Testis (tissue), 5 donors: ENCODE measurements around the gene EIF5B. TPM values are rescaled to one million over a fixed set of nuclear protein-coding genes. Genes with fewer than 3 reads are reported as not detected.
"Not testable (repeated sequence)": the region's sequence is repeated elsewhere in the genome, so short reads cannot be mapped to it uniquely, and the experiment has no call there.

Source experiments
- DNase-seq: peaks from one replicate; pipeline ENCODE4 v3.0.0-alpha.2; 2019
- H3K27ac ChIP-seq, 2 donors: fragments of 200-600 bp; sonication (generic); one replicate each; pipeline ENCODE4 v1.5.1; 2019
- H3K27me3 ChIP-seq: fragments of 200-600 bp; sonication (generic); one replicate; pipeline ENCODE4 v1.5.1; 2019
- H3K36me3 ChIP-seq: fragments of 200-600 bp; sonication (generic); one replicate; pipeline ENCODE4 v1.5.1; 2017; ENCODE audit warnings: low read depth; ENCODE audit errors: missing control alignments
- H3K4me1 ChIP-seq: fragments of 200-600 bp; sonication (generic); one replicate; pipeline ENCODE4 v1.5.1; 2019
- H3K4me3 ChIP-seq, 2 donors: fragments of 200-600 bp; sonication (generic); one replicate each; pipeline ENCODE4 v1.5.1; 2017 to 2019
- H3K9me3 ChIP-seq: fragments of 200-600 bp; sonication (generic); one replicate; pipeline ENCODE4 v1.5.1; 2017
- CTCF ChIP-seq, 3 experiments: fragments of 450-650 bp in 2 of 3; fragments of 200-600 bp in 1 of 3; sonication (generic) in 1 of 3; IDR thresholded peaks; one replicate each; pipeline ENCODE4 v1.5.1; 2016 to 2019; ENCODE audit warnings: antibody characterized with exemption in 3 of 3, mild to moderate bottlenecking in 2 of 3, moderate library complexity in 1 of 3
- POLR2A ChIP-seq: fragments of 450-650 bp; IDR thresholded peaks from one replicate; pipeline ENCODE4 v1.6.1; 2017; ENCODE audit warnings: antibody characterized with exemption, mild to moderate bottlenecking, moderate library complexity
- WGBS, 2 donors: methylation state at CpG; one replicate each; pipeline ENCODE4 v1.1.5; 2018; 5-methylcytosine and 5-hydroxymethylcytosine counted together
- intact Hi-C: fragments of 100-400 bp; cut with DNase I; formaldehyde crosslinking; loops from one replicate; pipeline ENCODE4 v1.15.1; 2023; ENCODE audit warnings: low total_unique reads
- long read RNA-seq, 2 donors: transcript quantifications; one replicate each; lab custom pipeline, GENCODE V29; 2026
- polyA plus RNA-seq: library from polyadenylated mRNA; stranded (reverse); fragments of 350-450 nt; fragmentation: Illumina TruSeq; extraction: RNeasy Lipid Tissue Mini Kit (QIAGEN cat#74804); gene quantifications from one replicate; pipeline ENCODE4 v1.2.3, GENCODE V29; 2014; ENCODE audit warnings: low read depth, low replicate concordance; ENCODE audit not compliant: insufficient read depth
- total RNA-seq, 2 donors: library from RNA; depleted of rRNA; stranded (reverse); fragments of >200 nt; gene quantifications; one replicate each; pipeline ENCODE4 v1.2.3, GENCODE V29; 2016

Gene EIF5B
- total RNA-seq (10 to 100 TPM; 38.1 to 66.8 TPM), polyA plus RNA-seq (12.2 TPM)
- long read RNA-seq, donor 1, full-length matches to known transcripts, result 4 of 115 reads
- long read RNA-seq, donor 1, partial matches to known transcripts, result 111 of 115 reads
- long read RNA-seq, donor 1, other reads (novel, unspliced or antisense), result 0 of 115 reads
- long read RNA-seq, donor 2, partial matches to known transcripts, result 69 of 71 reads
- long read RNA-seq, donor 2, other reads (novel, unspliced or antisense), result 0 of 71 reads

GRCh38 chr2:99337113-99338028 lies at the start of gene EIF5B:
TSS of gene EIF5B (plus strand) at chr2:99337389. CDS start at chr2:99337555, 166 bp downstream.
- peak; percentile 57 to 63 (median 60) for TF ChIP-seq CTCF (IDR thresholded peaks at IDR 0.05)
- no peak for TF ChIP-seq POLR2A
- intact Hi-C loops, result loop anchor here (5.0 to 10.0 kb wide), 3 partner anchors 150 to 1227 kb away; partner anchors contain the start of genes MITD1, MRPL30 and PDCL3
- DNase-seq, result peak; percentile 97
- no peaks in the 10 kb centered on the region for H3K27me3 ChIP-seq
- H3K4me3 ChIP-seq, result peak within 1 kb of the TSS; percentile 74 to 98
- 0 to 1% methylated on average over 57 to 87 of the region's 87 CpGs for WGBS, 2 donors
- no peaks in the 10 kb centered on the region for H3K36me3 ChIP-seq
- peaks cover 19% of the 10 kb centered on the region for H3K4me1 ChIP-seq
- peak within 1 kb of the TSS; percentile 87 to 90 for H3K27ac ChIP-seq
- H3K9me3 ChIP-seq, result no peaks in the 10 kb centered on the region

GRCh38 chr2:99297994-99298393 lies 39.2 kb upstream of the EIF5B start:
- Histone ChIP-seq H3K27me3 (no peaks in the 10 kb centered on the region), H3K4me3 (no peak overlapping the region), H3K27ac (no peak overlapping the region), H3K36me3 (no peaks in the 10 kb centered on the region), H3K9me3 (no peaks in the 10 kb centered on the region), H3K4me1 (no peaks in the 10 kb centered on the region)
- 90 to 94% methylated on average over 2 of the region's 2 CpGs for WGBS, 2 donors
- no peak for DNase-seq
- intact Hi-C loops, result no loop called here
- no peak for TF ChIP-seq POLR2A
- TF ChIP-seq CTCF (IDR thresholded peaks at IDR 0.05), result no peak

GRCh38 chr2:99299580-99299979 lies 37.6 kb upstream of the EIF5B start:
- 95 to 96% methylated on average over 7 of the region's 7 CpGs for WGBS, 2 donors
- intact Hi-C loops, result no loop called here

GRCh38 chr2:99301097-99301496 lies 36.1 kb upstream of the EIF5B start, which contains the start of gene LYG1:
TSS of gene LYG1 (minus strand) at chr2:99301197. CDS start at chr2:99295670, 5,527 bp downstream.
- H3K27me3 ChIP-seq, H3K4me1 ChIP-seq, intact Hi-C loops, DNase-seq, H3K36me3 ChIP-seq, H3K27ac ChIP-seq, H3K9me3 ChIP-seq, H3K4me3 ChIP-seq: not testable (repeated sequence)
- 94 to 95% methylated on average over 2 of the region's 2 CpGs for WGBS, 2 donors

More at GRCh38 chr2:99299580-99299979, 37.6 kb upstream of the EIF5B start:
- no peaks in the 10 kb centered on the region for H3K36me3 ChIP-seq
- TF ChIP-seq POLR2A, result no peak
- TF ChIP-seq CTCF (IDR thresholded peaks at IDR 0.05), result no peak
- no peak for DNase-seq
- no peaks in the 10 kb centered on the region for H3K9me3 ChIP-seq
- H3K4me3 ChIP-seq, result no peak overlapping the region
- no peak overlapping the region for H3K27ac ChIP-seq
- H3K27me3 ChIP-seq, result no peaks in the 10 kb centered on the region
- H3K4me1 ChIP-seq, result no peaks in the 10 kb centered on the region
